MM.1S (cell line): ENCODE data around the gene SELENOV.

Experiments used
- DNase-seq: peaks from one replicate; pipeline ENCODE4 v3.0.0-alpha.2; 2015
- H2AFZ ChIP-seq: fragments of 300-600 bp; sonication (generic); 2 replicates; pipeline ENCODE4 v1.6.0; 2016; ENCODE audit warnings: antibody characterized with exemption, low read length
- H3F3A ChIP-seq: fragments of 300-600 bp; sonication (generic); 2 replicates; pipeline ENCODE4 v1.6.1; 2016; ENCODE audit warnings: mild to moderate bottlenecking, antibody characterized with exemption, low read length, moderate library complexity, mixed read lengths; ENCODE audit not compliant: insufficient read depth
- H3K27ac ChIP-seq: fragments of 300-600 bp; sonication (generic); 2 replicates; pipeline ENCODE4 v1.5.1; 2016; ENCODE audit warnings: mild to moderate bottlenecking, low read length
- H3K27me3 ChIP-seq: fragments of 300-600 bp; sonication (generic); replicated peaks from 2 replicates; pipeline ENCODE4 v1.6.0; 2016; ENCODE audit warnings: low read length; ENCODE audit not compliant: insufficient read depth
- H3K36me3 ChIP-seq: fragments of 300-600 bp; sonication (generic); replicated peaks from 2 replicates; pipeline ENCODE4 v1.6.1; 2016; ENCODE audit warnings: mild to moderate bottlenecking, low read length, mixed read lengths; ENCODE audit not compliant: insufficient read depth
- H3K4me1 ChIP-seq: fragments of 300-600 bp; sonication (generic); 2 replicates; pipeline ENCODE4 v1.6.1; 2016; ENCODE audit warnings: low read length, mixed read lengths
- H3K4me2 ChIP-seq: fragments of 300-600 bp; sonication (generic); 2 replicates; pipeline ENCODE4 v1.6.0; 2016; ENCODE audit warnings: low read depth, low read length
- H3K4me3 ChIP-seq: fragments of 300-600 bp; sonication (generic); 2 replicates; pipeline ENCODE4 v1.5.1; 2016; ENCODE audit warnings: low read length, mixed read lengths
- H3K79me2 ChIP-seq: fragments of 300-600 bp; sonication (generic); 2 replicates; pipeline ENCODE4 v1.6.1; 2016; ENCODE audit warnings: mixed run types, low read length, mixed read lengths
- H3K9ac ChIP-seq: fragments of 300-600 bp; sonication (generic); 2 replicates; pipeline ENCODE4 v1.6.1; 2016; ENCODE audit warnings: low read length, mixed read lengths
- H3K9me2 ChIP-seq: fragments of 300-600 bp; sonication (generic); replicated peaks from 2 replicates; pipeline ENCODE4 v1.6.1; 2016; ENCODE audit warnings: mild to moderate bottlenecking, low read length, mixed read lengths; ENCODE audit not compliant: insufficient read depth
- H3K9me3 ChIP-seq: fragments of 300-600 bp; sonication (generic); replicated peaks from 2 replicates; pipeline ENCODE4 v1.6.1; 2016; ENCODE audit warnings: mild to moderate bottlenecking, low read length, mixed read lengths; ENCODE audit not compliant: insufficient read depth
- H4K20me1 ChIP-seq: fragments of 300-600 bp; sonication (generic); 2 replicates; pipeline ENCODE4 v1.6.1; 2016; ENCODE audit warnings: mild to moderate bottlenecking, low read length, moderate library complexity, mixed read lengths; ENCODE audit not compliant: insufficient read depth
- CTCF ChIP-seq: fragments of 300-600 bp; sonication (generic); IDR thresholded peaks from 2 replicates; pipeline ENCODE4 v1.5.1; 2016; ENCODE audit warnings: antibody characterized with exemption, low read length, mixed read lengths
- EZH2 ChIP-seq: fragments of 300-600 bp; sonication (generic); optimal IDR thresholded peaks from 2 replicates; pipeline ENCODE3; 2017; ENCODE audit warnings: low read depth, mild to moderate bottlenecking, antibody characterized with exemption, low read length, mixed read lengths
- EZH2phosphoT487 ChIP-seq: fragments of 300-600 bp; sonication (generic); IDR thresholded peaks from 2 replicates; pipeline ENCODE4 v1.6.1; 2018; ENCODE audit warnings: antibody characterized with exemption, low read length

SELENOV gene

GRCh38 chr19:39492788-39493187, 22.2 kb upstream of the SELENOV start:
- Histone ChIP-seq H4K20me1 (no peaks in the 10 kb centered on the region), H2AFZ (no peak overlapping the region), H3K4me1 (0 out of 2 replicates have a peak, but pooled peaks cover 3% of the 10 kb centered on the region), H3K79me2 (no peaks in the 10 kb centered on the region; the same call in 1 of the 2 replicates), H3K9ac (no peak overlapping the region), H3K9me3 (no peaks in the 10 kb centered on the region), H3F3A (no peaks in the 10 kb centered on the region), H3K4me3 (no peak overlapping the region), H3K27ac (no peak overlapping the region), H3K9me2 (no peaks in the 10 kb centered on the region), H3K4me2 (no peak overlapping the region), H3K36me3 (no peaks in the 10 kb centered on the region; the same call in 1 of the 2 replicates), H3K27me3 (peaks cover 20% of the 10 kb centered on the region)
- DNase-seq: no peak
- TF ChIP-seq CTCF (no peak), EZH2phosphoT487 (no peak), EZH2 (no peak)

- Histone ChIP-seq H3K4me1 (peaks cover 10% of the 10 kb centered on the region; the same call in 1 of the 2 replicates), H3K9me3 (no peaks in the 10 kb centered on the region), H3K27ac (no peak overlapping the region), H3K27me3 (peaks cover 38% of the 10 kb centered on the region), H4K20me1 (no peaks in the 10 kb centered on the region), H3F3A (no peaks in the 10 kb centered on the region), H3K79me2 (no peaks in the 10 kb centered on the region), H3K4me3 (no peak overlapping the region), H3K36me3 (no peaks in the 10 kb centered on the region), H2AFZ (no peak overlapping the region), H3K9ac (no peak overlapping the region), H3K4me2 (no peak overlapping the region), H3K9me2 (no peaks in the 10 kb centered on the region)
- TF ChIP-seq EZH2phosphoT487 (no peak), CTCF (no peak), EZH2 (no peak)
- DNase-seq: no peak
These were observed 20.3 kb upstream of the SELENOV start for GRCh38 chr19:39494661-39495060.

DNA sequence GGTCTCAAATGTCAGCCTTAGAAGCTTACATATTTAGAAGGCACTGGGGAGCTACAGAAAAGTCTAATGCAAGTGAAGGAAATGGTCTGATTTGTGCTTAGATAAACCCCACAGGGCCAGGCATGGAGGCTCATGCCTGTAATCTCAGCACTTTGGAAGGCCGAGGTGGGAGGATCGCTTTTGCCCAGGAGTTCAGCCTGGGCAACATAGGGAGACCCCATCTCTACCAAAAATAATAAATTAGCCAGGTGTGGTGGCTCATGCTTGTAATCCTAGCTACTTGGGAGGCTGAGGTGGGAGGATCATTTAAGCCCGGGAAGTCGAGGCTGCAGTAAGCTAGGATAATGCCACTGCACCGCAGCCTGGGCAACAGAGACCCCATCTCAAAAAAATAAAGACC, 18.9 kb upstream of the SELENOV start:
- no peak overlapping the region for H3K9ac ChIP-seq
- no peaks in the 10 kb centered on the region for H3K9me3 ChIP-seq
- H3F3A ChIP-seq: no peaks in the 10 kb centered on the region
- TF ChIP-seq EZH2phosphoT487: no peak
- TF ChIP-seq CTCF: no peak
- no peak for TF ChIP-seq EZH2
- no peaks in the 10 kb centered on the region for H3K36me3 ChIP-seq
- H3K79me2 ChIP-seq: no peaks in the 10 kb centered on the region
- no peak for DNase-seq
- H4K20me1 ChIP-seq: no peaks in the 10 kb centered on the region
- no peak overlapping the region for H3K4me3 ChIP-seq
- no peaks in the 10 kb centered on the region for H3K9me2 ChIP-seq
- peaks cover 10% of the 10 kb centered on the region; the same call in 1 of the 2 replicates for H3K4me1 ChIP-seq
- no peak overlapping the region for H3K4me2 ChIP-seq
- peaks cover 52% of the 10 kb centered on the region for H3K27me3 ChIP-seq
- H2AFZ ChIP-seq: no peak overlapping the region
- no peak overlapping the region for H3K27ac ChIP-seq
